DOHH2 (cell line): ENCODE data around the gene SCNN1A.

ENCODE experiments used
- H3F3A ChIP-seq: fragments of 200-600 bp; sonication (generic), shearing (Covaris generic); 2 replicates; pipeline ENCODE4 v1.6.0; 2016; ENCODE audit warnings: antibody characterized with exemption, mild to moderate bottlenecking; ENCODE audit not compliant: control insufficient read depth, insufficient read depth
- H3K27ac ChIP-seq: fragments of 200-600 bp; sonication (generic); 2 replicates; pipeline ENCODE4 v1.5.1; 2014; ENCODE audit warnings: low read depth, mild to moderate bottlenecking, low read length, moderate library complexity
- H3K27me3 ChIP-seq: fragments of 200-600 bp; sonication (generic); 2 replicates; pipeline ENCODE4 v1.6.1; 2014; ENCODE audit warnings: mild to moderate bottlenecking, low read length, mixed read lengths; ENCODE audit not compliant: control insufficient read depth
- H3K36me3 ChIP-seq: fragments of 200-600 bp; sonication (generic); 2 replicates; pipeline ENCODE4 v1.6.1; 2014; ENCODE audit warnings: mild to moderate bottlenecking, low read length, moderate library complexity, mixed read lengths; ENCODE audit not compliant: control insufficient read depth
- H3K4me1 ChIP-seq: fragments of 200-600 bp; sonication (generic); 2 replicates; pipeline ENCODE4 v1.6.1; 2014; ENCODE audit warnings: mild to moderate bottlenecking, low read length, mixed read lengths; ENCODE audit not compliant: control insufficient read depth
- H3K4me2 ChIP-seq: fragments of 200-600 bp; sonication (generic); 2 replicates; pipeline ENCODE4 v1.6.0; 2014; ENCODE audit warnings: mild to moderate bottlenecking, low read length, moderate library complexity
- H3K4me3 ChIP-seq: fragments of 200-600 bp; sonication (generic); 2 replicates; pipeline ENCODE4 v1.5.1; 2014; ENCODE audit warnings: mild to moderate bottlenecking, low read length, mixed read lengths
- H3K79me2 ChIP-seq: fragments of 200-600 bp; sonication (generic); 2 replicates; pipeline ENCODE4 v1.6.1; 2014; ENCODE audit warnings: mild to moderate bottlenecking, low read length, mixed read lengths; ENCODE audit not compliant: control insufficient read depth
- H3K9me2 ChIP-seq: fragments of 200-600 bp; sonication (generic); replicated peaks from 2 replicates; pipeline ENCODE4 v1.6.1; 2014; ENCODE audit warnings: mild to moderate bottlenecking, low read length, mixed read lengths; ENCODE audit not compliant: control insufficient read depth
- H3K9me3 ChIP-seq: fragments of 200-600 bp; sonication (generic); 2 replicates; pipeline ENCODE4 v1.6.1; 2014; ENCODE audit warnings: antibody characterized with exemption, low read length, mixed read lengths; ENCODE audit not compliant: control insufficient read depth, insufficient read depth
- H4K20me1 ChIP-seq: fragments of 200-600 bp; sonication (generic); 2 replicates; pipeline ENCODE4 v1.6.0; 2014; ENCODE audit warnings: low read depth, mild to moderate bottlenecking, antibody characterized with exemption, low read length, moderate library complexity; ENCODE audit not compliant: control insufficient read depth, insufficient read depth
- EZH2phosphoT487 ChIP-seq: fragments of 200-600 bp; sonication (generic); IDR thresholded peaks from 2 replicates; pipeline ENCODE4 v1.6.1; 2017; ENCODE audit warnings: borderline replicate concordance, mild to moderate bottlenecking, antibody characterized with exemption, low read length, moderate library complexity, mixed read lengths
- TF ChIP-seq, protein P1 (sequence below): fragments of 200-600 bp; sonication (generic); IDR thresholded peaks from one replicate; pipeline ENCODE4 v1.5.1; 2014; ENCODE audit warnings: antibody characterized with exemption, mild to moderate bottlenecking, low read depth, low read length; ENCODE audit not compliant: poor library complexity, severe bottlenecking

The SCNN1A gene

DNA sequence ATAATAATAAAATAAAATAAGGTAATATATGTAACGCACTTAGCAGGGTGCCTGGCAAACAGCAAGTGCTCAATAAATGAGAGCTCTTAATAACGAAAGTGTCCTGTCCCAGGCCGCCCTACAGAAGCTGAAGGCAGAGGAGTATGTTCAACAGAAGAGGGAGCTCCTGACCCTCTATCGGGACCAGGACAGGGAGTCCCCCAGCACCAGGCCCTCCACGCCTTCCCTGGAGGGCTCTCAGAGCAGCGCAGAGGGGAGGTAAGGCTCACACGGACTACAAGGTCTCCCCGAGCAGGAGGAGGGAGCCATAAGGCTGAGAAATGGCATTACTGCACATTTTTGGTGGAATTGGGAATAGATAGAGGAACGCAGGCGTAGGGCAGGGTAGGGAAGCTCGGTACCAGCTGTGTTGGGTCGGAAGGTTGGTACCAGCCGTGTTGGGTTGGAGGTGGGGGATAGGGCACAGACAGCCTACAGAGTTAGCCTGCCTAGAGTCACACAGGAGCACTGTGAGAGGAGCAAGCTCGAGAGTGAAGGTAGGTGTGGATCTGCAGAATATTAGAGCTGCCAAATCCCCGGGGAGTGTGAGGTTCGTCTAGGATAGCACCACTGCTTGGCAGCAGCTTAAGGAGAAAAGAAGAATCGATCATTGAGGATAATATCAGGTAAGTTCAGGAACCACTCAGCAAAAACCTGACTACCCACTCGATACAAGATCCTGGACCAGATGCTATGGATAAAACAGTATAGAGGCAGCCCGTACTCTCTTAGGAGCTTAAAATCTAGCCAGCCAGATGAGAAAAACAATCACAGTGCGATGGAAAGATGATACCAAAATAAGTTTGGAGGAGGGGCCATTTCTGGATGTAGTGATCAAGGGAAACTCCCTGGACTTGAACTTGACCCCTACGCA lies 48.8 kb downstream of the SCNN1A start:
- Histone ChIP-seq H3K27ac (no peak overlapping the region), H3F3A (no peaks in the 10 kb centered on the region), H3K9me3 (no peaks in the 10 kb centered on the region), H3K4me1 (peaks cover 47% of the 10 kb centered on the region), H3K4me3 (no peak overlapping the region), H4K20me1 (no peaks in the 10 kb centered on the region), H3K4me2 (no peak overlapping the region), H3K9me2 (no peaks in the 10 kb centered on the region), H3K27me3 (no peaks in the 10 kb centered on the region), H3K79me2 (no peaks in the 10 kb centered on the region), H3K36me3 (peaks cover 38% of the 10 kb centered on the region)
- TF ChIP-seq EZH2phosphoT487: no peak
- TF ChIP-seq, protein P1, sequence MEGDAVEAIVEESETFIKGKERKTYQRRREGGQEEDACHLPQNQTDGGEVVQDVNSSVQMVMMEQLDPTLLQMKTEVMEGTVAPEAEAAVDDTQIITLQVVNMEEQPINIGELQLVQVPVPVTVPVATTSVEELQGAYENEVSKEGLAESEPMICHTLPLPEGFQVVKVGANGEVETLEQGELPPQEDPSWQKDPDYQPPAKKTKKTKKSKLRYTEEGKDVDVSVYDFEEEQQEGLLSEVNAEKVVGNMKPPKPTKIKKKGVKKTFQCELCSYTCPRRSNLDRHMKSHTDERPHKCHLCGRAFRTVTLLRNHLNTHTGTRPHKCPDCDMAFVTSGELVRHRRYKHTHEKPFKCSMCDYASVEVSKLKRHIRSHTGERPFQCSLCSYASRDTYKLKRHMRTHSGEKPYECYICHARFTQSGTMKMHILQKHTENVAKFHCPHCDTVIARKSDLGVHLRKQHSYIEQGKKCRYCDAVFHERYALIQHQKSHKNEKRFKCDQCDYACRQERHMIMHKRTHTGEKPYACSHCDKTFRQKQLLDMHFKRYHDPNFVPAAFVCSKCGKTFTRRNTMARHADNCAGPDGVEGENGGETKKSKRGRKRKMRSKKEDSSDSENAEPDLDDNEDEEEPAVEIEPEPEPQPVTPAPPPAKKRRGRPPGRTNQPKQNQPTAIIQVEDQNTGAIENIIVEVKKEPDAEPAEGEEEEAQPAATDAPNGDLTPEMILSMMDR: peak; percentile 39

DNA sequence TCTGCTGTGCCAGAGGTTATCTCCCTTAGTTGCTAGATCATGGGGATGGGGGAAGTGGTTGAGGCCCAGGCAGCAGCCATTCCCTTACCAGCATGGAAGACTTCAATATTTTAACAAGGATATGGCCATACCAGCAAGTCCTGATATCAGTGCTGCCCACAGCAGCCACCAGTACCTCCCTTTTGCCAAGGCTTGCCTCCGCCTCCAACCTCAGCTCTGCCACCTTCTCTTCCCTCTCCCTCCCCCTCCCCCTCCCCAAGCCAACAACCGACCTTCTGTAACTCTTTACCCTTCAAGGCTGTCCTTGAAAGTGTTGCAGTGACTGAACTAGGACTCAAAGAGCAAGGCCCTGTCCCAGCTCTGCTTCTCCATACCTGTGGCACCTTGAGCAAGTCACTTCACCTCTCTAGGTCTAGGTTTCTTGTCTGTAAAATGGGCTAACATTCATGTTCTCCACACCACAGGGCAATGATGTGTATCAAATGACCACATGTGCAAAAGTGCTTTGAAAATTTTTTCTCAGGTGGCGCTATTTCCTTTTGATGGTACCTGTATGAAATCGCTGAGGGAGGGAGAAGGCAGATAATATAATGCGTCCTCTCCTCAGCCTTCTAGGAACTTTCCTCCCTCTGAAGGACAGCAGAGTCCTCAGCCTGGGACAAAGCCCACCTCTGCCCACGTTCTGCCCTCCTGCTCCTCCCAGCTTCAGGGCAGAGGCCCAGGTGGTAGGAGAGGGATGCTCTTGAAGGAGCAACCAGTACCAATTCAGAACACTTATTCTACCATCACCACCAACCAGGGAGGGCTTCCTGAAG lies 50.2 kb downstream of the SCNN1A start:
- peaks cover 24% of the 10 kb centered on the region for H3K36me3 ChIP-seq

DNA sequence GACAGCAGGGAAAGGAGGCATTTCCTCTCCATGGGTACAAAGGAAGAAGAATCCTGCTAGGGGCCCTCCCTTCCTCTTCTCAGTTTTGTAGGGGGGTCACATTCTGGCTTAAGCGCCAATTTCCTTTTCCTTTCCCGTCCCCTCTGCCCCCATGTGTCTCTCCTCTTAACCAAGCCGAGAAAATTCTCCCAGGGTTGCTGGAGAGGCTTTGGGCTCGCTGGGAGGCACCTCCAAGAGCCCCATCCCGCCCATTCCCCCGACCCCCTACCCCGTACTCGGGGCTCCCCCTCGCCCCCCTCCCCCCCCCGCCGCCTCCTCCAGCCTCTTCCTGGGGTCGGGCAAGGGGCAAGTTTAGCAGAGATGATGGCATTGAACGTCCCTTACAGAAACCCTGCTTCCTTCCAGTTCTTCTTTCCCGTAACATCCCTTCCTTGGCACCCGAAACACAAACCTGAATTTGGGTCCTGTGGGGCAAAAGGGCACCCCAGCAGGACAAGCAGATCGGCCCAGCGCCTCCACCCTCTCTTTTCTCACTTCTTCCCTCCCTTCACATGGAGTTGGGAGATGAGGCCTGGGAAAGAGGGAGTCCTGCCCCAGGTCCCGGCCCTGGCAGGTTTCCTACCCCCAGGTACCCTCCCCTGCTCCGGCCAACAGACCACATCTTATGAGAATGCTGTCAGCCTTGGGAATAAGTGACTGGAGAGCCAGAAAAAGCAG lies 51.2 kb downstream of the SCNN1A start:
- H3K27ac ChIP-seq: no peak overlapping the region

More for the DNA sequence above, 50.2 kb downstream of the SCNN1A start:
- Histone ChIP-seq H3K4me3 (no peak overlapping the region), H3K9me2 (no peaks in the 10 kb centered on the region), H3K27me3 (no peaks in the 10 kb centered on the region), H3K9me3 (no peaks in the 10 kb centered on the region), H3K4me1 (peaks cover 33% of the 10 kb centered on the region), H3K79me2 (no peaks in the 10 kb centered on the region), H3K27ac (no peak overlapping the region), H4K20me1 (no peaks in the 10 kb centered on the region), H3F3A (no peaks in the 10 kb centered on the region), H3K4me2 (no peak overlapping the region)
- TF ChIP-seq, protein P1: peak; percentile 6
- no peak for TF ChIP-seq EZH2phosphoT487

More for the DNA sequence above, 51.2 kb downstream of the SCNN1A start:
- H3K79me2 ChIP-seq: no peaks in the 10 kb centered on the region
- no peaks in the 10 kb centered on the region for H3K9me2 ChIP-seq
- H3K9me3 ChIP-seq: no peaks in the 10 kb centered on the region
- no peak for TF ChIP-seq EZH2phosphoT487
- TF ChIP-seq, protein P1: no peak
- H3F3A ChIP-seq: no peaks in the 10 kb centered on the region
- H3K27me3 ChIP-seq: peaks cover 8% of the 10 kb centered on the region; the same call in 1 of the 2 replicates
- peak overlapping the region; percentile 43 for H3K4me3 ChIP-seq
- H4K20me1 ChIP-seq: no peaks in the 10 kb centered on the region
- H3K36me3 ChIP-seq: peaks cover 14% of the 10 kb centered on the region; the same call in 1 of the 2 replicates
- peaks cover 28% of the 10 kb centered on the region for H3K4me1 ChIP-seq
- peak overlapping the region; percentile 71 for H3K4me2 ChIP-seq
